Measurements from ENCODE around the gene GTPBP8. TPM values are rescaled to one million over a fixed set of nuclear protein-coding genes. Genes with fewer than 3 reads are reported as not detected.

Gene GTPBP8
- total RNA-seq, 1 donor from 2014 or later = 32.9 TPM

GRCh38 chr3:113006359-113007056, 15.7 kb downstream of the GTPBP8 start:
- Mint-ChIP-seq H3K4me1 (no peaks in the 10 kb centered on the region), H3K27ac (no peak overlapping the region), H3K9me3 (no peaks in the 10 kb centered on the region), H3K36me3 (peaks cover 18% of the 10 kb centered on the region), H3K4me3 (no peak overlapping the region), H3K27me3 (ENCODE audit: insufficient read depth, low read depth) (no peaks in the 10 kb centered on the region)
- Histone ChIP-seq H3K4me1 (no peaks in the 10 kb centered on the region), H3K27me3 (no peaks in the 10 kb centered on the region), H3K79me2 (ENCODE audit: low read depth) (peaks cover 29% of the 10 kb centered on the region), H3K9me3 (ENCODE audit: low read depth) (no peaks in the 10 kb centered on the region), H3K4me2 (no peak overlapping the region), H4K20me1 (ENCODE audit: low read depth) (peaks cover 6% of the 10 kb centered on the region), H3K36me3 (peaks cover 46% of the 10 kb centered on the region), H3K9ac (no peak overlapping the region), H3F3A (ENCODE audit: low read depth) (peaks cover 26% of the 10 kb centered on the region), H3K4me3 (no peak overlapping the region), H2AFZ (replicated peaks) (no peak overlapping the region), H3K27ac (no peak overlapping the region)
- no peak for DNase-seq (ENCODE audit: low spot score)
- TF ChIP-seq EZH2phosphoT487 (IDR thresholded peaks at IDR 0.05) = no peak
- TF ChIP-seq CTCF (IDR thresholded peaks at IDR 0.05) = no peak
- TF ChIP-seq EZH2 (IDR thresholded peaks at IDR 0.05) = no peak

- H3K27me3 ChIP-seq = no peaks in the 10 kb centered on the region
- H2AFZ ChIP-seq (replicated peaks) = no peak overlapping the region
- no peak overlapping the region for H3K4me2 ChIP-seq
- no peak overlapping the region for H3K4me3 Mint-ChIP-seq
- no peaks in the 10 kb centered on the region for H3K9me3 ChIP-seq (ENCODE audit: low read depth)
- no peaks in the 10 kb centered on the region for H3K4me1 Mint-ChIP-seq
- no peak overlapping the region for H3K27ac Mint-ChIP-seq
- H4K20me1 ChIP-seq (ENCODE audit: low read depth) = peaks cover 14% of the 10 kb centered on the region
- H3K4me3 ChIP-seq = no peak overlapping the region
- H3K36me3 ChIP-seq = peaks cover 60% of the 10 kb centered on the region
- H3K9ac ChIP-seq = no peak overlapping the region
- DNase-seq (ENCODE audit: low spot score) = no peak
- no peaks in the 10 kb centered on the region for H3K27me3 Mint-ChIP-seq (ENCODE audit: insufficient read depth, low read depth)
- no peaks in the 10 kb centered on the region for H3K4me1 ChIP-seq
- peaks cover 18% of the 10 kb centered on the region for H3K36me3 Mint-ChIP-seq
- H3K79me2 ChIP-seq (ENCODE audit: low read depth) = peaks cover 45% of the 10 kb centered on the region
- no peaks in the 10 kb centered on the region for H3K9me3 Mint-ChIP-seq
- no peak for TF ChIP-seq CTCF (IDR thresholded peaks at IDR 0.05)
- TF ChIP-seq EZH2 (IDR thresholded peaks at IDR 0.05) = no peak
- no peak for TF ChIP-seq EZH2phosphoT487 (IDR thresholded peaks at IDR 0.05)
- peaks cover 12% of the 10 kb centered on the region for H3F3A ChIP-seq (ENCODE audit: low read depth)
- no peak overlapping the region for H3K27ac ChIP-seq
Measured at GRCh38 chr3:113008117-113008516, 17.3 kb downstream of the GTPBP8 start.

- Mint-ChIP-seq H3K4me3 (no peak overlapping the region), H3K27me3 (ENCODE audit: insufficient read depth, low read depth) (no peaks in the 10 kb centered on the region), H3K27ac (no peak overlapping the region), H3K36me3 (peaks cover 17% of the 10 kb centered on the region), H3K4me1 (peaks cover 11% of the 10 kb centered on the region), H3K9me3 (no peaks in the 10 kb centered on the region)
- no peak overlapping the region for H3K27ac ChIP-seq
- no peak overlapping the region for H3K9ac ChIP-seq
- no peak overlapping the region for H3K4me3 ChIP-seq
- TF ChIP-seq CTCF (IDR thresholded peaks at IDR 0.05) (no peak), EZH2phosphoT487 (IDR thresholded peaks at IDR 0.05) (no peak), EZH2 (IDR thresholded peaks at IDR 0.05) (no peak)
- no peaks in the 10 kb centered on the region for H3F3A ChIP-seq (ENCODE audit: low read depth)
- no peaks in the 10 kb centered on the region for H3K9me3 ChIP-seq (ENCODE audit: low read depth)
- H3K4me2 ChIP-seq = no peak overlapping the region
- no peak overlapping the region for H2AFZ ChIP-seq (replicated peaks)
- H4K20me1 ChIP-seq (ENCODE audit: low read depth) = peaks cover 28% of the 10 kb centered on the region
- H3K4me1 ChIP-seq = peaks cover 9% of the 10 kb centered on the region
- DNase-seq (ENCODE audit: low spot score) = no peak
- peaks cover 95% of the 10 kb centered on the region for H3K79me2 ChIP-seq (ENCODE audit: low read depth)
- no peaks in the 10 kb centered on the region for H3K27me3 ChIP-seq
- peaks cover 53% of the 10 kb centered on the region for H3K36me3 ChIP-seq
Measured at GRCh38 chr3:113013593-113013992, 22.8 kb downstream of the GTPBP8 start.
